IPS-11a (cell line): ENCODE results near the gene FRMD4A.

Experiments
- H3K4me3 ChIP-seq: one replicate; pipeline ENCODE4 v1.5.1; 2013; ENCODE audit warnings: low read depth, low read length, control low read depth

FRMD4A gene

GRCh38 chr10:13693783-13694700, 636.7 kb downstream of the FRMD4A start:
- no peak overlapping the region for H3K4me3 ChIP-seq

GRCh38 chr10:13690281-13690825, 640.4 kb downstream of the FRMD4A start:
- H3K4me3 ChIP-seq, result no peak overlapping the region

GRCh38 chr10:13686331-13686752, 644.4 kb downstream of the FRMD4A start:
- H3K4me3 ChIP-seq, result no peak overlapping the region

- no peak overlapping the region for H3K4me3 ChIP-seq
Observed at GRCh38 chr10:13685885-13686284, 644.8 kb downstream of the FRMD4A start.

GRCh38 chr10:13684806-13685482, 645.8 kb downstream of the FRMD4A start:
- H3K4me3 ChIP-seq, result no peak overlapping the region

GRCh38 chr10:13684252-13684791, 646.4 kb downstream of the FRMD4A start:
- no peak overlapping the region for H3K4me3 ChIP-seq

- no peak overlapping the region for H3K4me3 ChIP-seq
Observed at GRCh38 chr10:13683017-13683416, 647.7 kb downstream of the FRMD4A start.

GRCh38 chr10:13681960-13682359, 648.8 kb downstream of the FRMD4A start:
- H3K4me3 ChIP-seq, result no peak overlapping the region

- no peak overlapping the region for H3K4me3 ChIP-seq
Observed at GRCh38 chr10:13681528-13681927, 649.2 kb downstream of the FRMD4A start.

- no peak overlapping the region for H3K4me3 ChIP-seq
Observed at GRCh38 chr10:13681095-13681494, 649.6 kb downstream of the FRMD4A start.

GRCh38 chr10:13678101-13678843, 652.5 kb downstream of the FRMD4A start:
- H3K4me3 ChIP-seq, result no peak overlapping the region

- H3K4me3 ChIP-seq, result no peak overlapping the region
Observed at GRCh38 chr10:13674645-13675588, 655.8 kb downstream of the FRMD4A start.

GRCh38 chr10:13673156-13673555, 657.6 kb downstream of the FRMD4A start:
- no peak overlapping the region for H3K4me3 ChIP-seq

- no peak overlapping the region for H3K4me3 ChIP-seq
Observed at GRCh38 chr10:13672548-13672947, 658.2 kb downstream of the FRMD4A start.

GRCh38 chr10:13671904-13672303, 658.8 kb downstream of the FRMD4A start:
- H3K4me3 ChIP-seq, result no peak overlapping the region

- H3K4me3 ChIP-seq, result no peak overlapping the region
Observed at GRCh38 chr10:13670311-13670710, 660.4 kb downstream of the FRMD4A start.

GRCh38 chr10:13669901-13670300, 660.8 kb downstream of the FRMD4A start:
- no peak overlapping the region for H3K4me3 ChIP-seq

- H3K4me3 ChIP-seq, result no peak overlapping the region
Observed at GRCh38 chr10:13669182-13669855, 661.4 kb downstream of the FRMD4A start.

GRCh38 chr10:13668126-13668525, 662.6 kb downstream of the FRMD4A start:
- no peak overlapping the region for H3K4me3 ChIP-seq
